Right atrium auricular region (tissue), 2 donors: ENCODE data around the gene RSL24D1. TPM values are rescaled to one million over a fixed set of nuclear protein-coding genes. Genes with fewer than 3 reads are reported as not detected.

Source experiments
- DNase-seq: peaks from one replicate; pipeline ENCODE4 v3.0.0-alpha.2; 2019; ENCODE audit warnings: low spot score
- H3K27ac ChIP-seq, 2 donors: fragments of 200-600 bp; sonication (generic); 1 replicate in 1 of 2; 2 replicates in 1 of 2; pipeline ENCODE4 v1.5.1; 2016 to 2019
- H3K27me3 ChIP-seq, 2 donors: fragments of 200-600 bp; sonication (generic); one replicate each; pipeline versions ENCODE4 v1.5.1 to v1.6.0; 2017 to 2019
- H3K36me3 ChIP-seq: fragments of 200-600 bp; sonication (generic); one replicate; pipeline ENCODE4 v1.5.1; 2016
- H3K4me1 ChIP-seq, 2 donors: fragments of 200-600 bp; sonication (generic); one replicate each; pipeline versions ENCODE4 v1.5.1 to v1.6.0; 2017 to 2019
- H3K4me3 ChIP-seq, 2 donors: fragments of 200-600 bp; sonication (generic); 1 replicate in 1 of 2; 2 replicates in 1 of 2; pipeline ENCODE4 v1.5.1; 2017 to 2019; ENCODE audit warnings: mild to moderate bottlenecking in 1 of 2, moderate library complexity in 1 of 2
- H3K9me3 ChIP-seq, 2 donors: fragments of 200-600 bp; sonication (generic); one replicate each; pipeline ENCODE4 v1.5.1; 2019
- CTCF ChIP-seq, 2 donors: fragments of 200-600 bp; sonication (generic); IDR thresholded peaks; one replicate each; pipeline ENCODE4 v1.5.1; 2019; ENCODE audit warnings: antibody characterized with exemption in 2 of 2
- total RNA-seq, 2 donors: library from RNA; depleted of rRNA; stranded (reverse); fragments of >200 nt; gene quantifications; one replicate each; pipeline ENCODE4 v1.1.0, GENCODE V29; 2016

Gene RSL24D1
- total RNA-seq, 2 donors from 2014 or later = 42.6 to 48.2 TPM

GRCh38 chr15:55194256-55194655 is 2.5 kb downstream of the RSL24D1 start:
- Histone ChIP-seq H3K4me3 (no peak overlapping the region), H3K9me3 (no peaks in the 10 kb centered on the region), H3K4me1 (peaks cover 0 to 35% of the 10 kb centered on the region in 2 donors), H3K27me3 (no peaks in the 10 kb centered on the region), H3K36me3 (peaks cover 25% of the 10 kb centered on the region), H3K27ac (no peak overlapping the region)
- no peak for DNase-seq
- no peak for TF ChIP-seq CTCF (IDR thresholded peaks at IDR 0.05)

- Histone ChIP-seq H3K4me1 (no peaks in the 10 kb centered on the region), H3K27ac (no peak overlapping the region), H3K4me3 (no peak overlapping the region), H3K27me3 (no peaks in the 10 kb centered on the region), H3K9me3 (no peaks in the 10 kb centered on the region), H3K36me3 (peaks cover 59% of the 10 kb centered on the region)
- DNase-seq = no peak
- TF ChIP-seq CTCF (IDR thresholded peaks at IDR 0.05) = no peak
Measured at GRCh38 chr15:55186331-55186730, 10.4 kb downstream of the RSL24D1 start.

- Histone ChIP-seq H3K9me3 (no peaks in the 10 kb centered on the region), H3K4me3 (no peak overlapping the region), H3K4me1 (no peaks in the 10 kb centered on the region), H3K36me3 (peaks cover 53% of the 10 kb centered on the region), H3K27ac (no peak overlapping the region), H3K27me3 (no peaks in the 10 kb centered on the region)
- no peak for DNase-seq
- TF ChIP-seq CTCF (IDR thresholded peaks at IDR 0.05) = no peak
Measured at GRCh38 chr15:55183679-55184078, 13.1 kb downstream of the RSL24D1 start.

- no peak for TF ChIP-seq CTCF (IDR thresholded peaks at IDR 0.05)
- Histone ChIP-seq H3K9me3 (no peaks in the 10 kb centered on the region), H3K27me3 (no peaks in the 10 kb centered on the region), H3K4me3 (no peak overlapping the region), H3K4me1 (no peaks in the 10 kb centered on the region), H3K36me3 (peaks cover 42% of the 10 kb centered on the region), H3K27ac (no peak overlapping the region)
- no peak for DNase-seq
Measured at GRCh38 chr15:55179141-55179540, 17.6 kb downstream of the RSL24D1 start.

- H3K4me1 ChIP-seq = no peaks in the 10 kb centered on the region
- no peaks in the 10 kb centered on the region for H3K36me3 ChIP-seq
- H3K4me3 ChIP-seq = no peak overlapping the region
- H3K9me3 ChIP-seq = no peaks in the 10 kb centered on the region
- H3K27ac ChIP-seq = no peak overlapping the region
- DNase-seq = no peak
- no peak for TF ChIP-seq CTCF (IDR thresholded peaks at IDR 0.05)
- no peaks in the 10 kb centered on the region for H3K27me3 ChIP-seq
Measured at GRCh38 chr15:55170361-55170760, 26.4 kb downstream of the RSL24D1 start.

- no peaks in the 10 kb centered on the region for H3K9me3 ChIP-seq
- DNase-seq = no peak
- no peaks in the 10 kb centered on the region for H3K36me3 ChIP-seq
- peak; percentile 28 to 74 for TF ChIP-seq CTCF (IDR thresholded peaks at IDR 0.05)
- no peak overlapping the region for H3K4me3 ChIP-seq
- no peaks in the 10 kb centered on the region for H3K4me1 ChIP-seq
- no peak overlapping the region for H3K27ac ChIP-seq
- no peaks in the 10 kb centered on the region for H3K27me3 ChIP-seq
Measured at GRCh38 chr15:55168350-55168974, 28.3 kb downstream of the RSL24D1 start.
